MM.1S (cell line): ENCODE measurements around the gene LAGE3.

Experiments used
- DNase-seq: peaks from one replicate; pipeline ENCODE4 v3.0.0-alpha.2; 2015
- H2AFZ ChIP-seq: fragments of 300-600 bp; sonication (generic); 2 replicates; pipeline ENCODE4 v1.6.0; 2016; ENCODE audit warnings: antibody characterized with exemption, low read length
- H3F3A ChIP-seq: fragments of 300-600 bp; sonication (generic); 2 replicates; pipeline ENCODE4 v1.6.1; 2016; ENCODE audit warnings: mild to moderate bottlenecking, antibody characterized with exemption, low read length, moderate library complexity, mixed read lengths; ENCODE audit not compliant: insufficient read depth
- H3K27ac ChIP-seq: fragments of 300-600 bp; sonication (generic); 2 replicates; pipeline ENCODE4 v1.5.1; 2016; ENCODE audit warnings: mild to moderate bottlenecking, low read length
- H3K27me3 ChIP-seq: fragments of 300-600 bp; sonication (generic); replicated peaks from 2 replicates; pipeline ENCODE4 v1.6.0; 2016; ENCODE audit warnings: low read length; ENCODE audit not compliant: insufficient read depth
- H3K36me3 ChIP-seq: fragments of 300-600 bp; sonication (generic); replicated peaks from 2 replicates; pipeline ENCODE4 v1.6.1; 2016; ENCODE audit warnings: mild to moderate bottlenecking, low read length, mixed read lengths; ENCODE audit not compliant: insufficient read depth
- H3K4me1 ChIP-seq: fragments of 300-600 bp; sonication (generic); 2 replicates; pipeline ENCODE4 v1.6.1; 2016; ENCODE audit warnings: low read length, mixed read lengths
- H3K4me2 ChIP-seq: fragments of 300-600 bp; sonication (generic); 2 replicates; pipeline ENCODE4 v1.6.0; 2016; ENCODE audit warnings: low read depth, low read length
- H3K4me3 ChIP-seq: fragments of 300-600 bp; sonication (generic); 2 replicates; pipeline ENCODE4 v1.5.1; 2016; ENCODE audit warnings: low read length, mixed read lengths
- H3K79me2 ChIP-seq: fragments of 300-600 bp; sonication (generic); 2 replicates; pipeline ENCODE4 v1.6.1; 2016; ENCODE audit warnings: mixed run types, low read length, mixed read lengths
- H3K9ac ChIP-seq: fragments of 300-600 bp; sonication (generic); 2 replicates; pipeline ENCODE4 v1.6.1; 2016; ENCODE audit warnings: low read length, mixed read lengths
- H3K9me2 ChIP-seq: fragments of 300-600 bp; sonication (generic); replicated peaks from 2 replicates; pipeline ENCODE4 v1.6.1; 2016; ENCODE audit warnings: mild to moderate bottlenecking, low read length, mixed read lengths; ENCODE audit not compliant: insufficient read depth
- H3K9me3 ChIP-seq: fragments of 300-600 bp; sonication (generic); replicated peaks from 2 replicates; pipeline ENCODE4 v1.6.1; 2016; ENCODE audit warnings: mild to moderate bottlenecking, low read length, mixed read lengths; ENCODE audit not compliant: insufficient read depth
- H4K20me1 ChIP-seq: fragments of 300-600 bp; sonication (generic); 2 replicates; pipeline ENCODE4 v1.6.1; 2016; ENCODE audit warnings: mild to moderate bottlenecking, low read length, moderate library complexity, mixed read lengths; ENCODE audit not compliant: insufficient read depth
- CTCF ChIP-seq: fragments of 300-600 bp; sonication (generic); IDR thresholded peaks from 2 replicates; pipeline ENCODE4 v1.5.1; 2016; ENCODE audit warnings: antibody characterized with exemption, low read length, mixed read lengths
- EZH2 ChIP-seq: fragments of 300-600 bp; sonication (generic); optimal IDR thresholded peaks from 2 replicates; pipeline ENCODE3; 2017; ENCODE audit warnings: low read depth, mild to moderate bottlenecking, antibody characterized with exemption, low read length, mixed read lengths
- EZH2phosphoT487 ChIP-seq: fragments of 300-600 bp; sonication (generic); IDR thresholded peaks from 2 replicates; pipeline ENCODE4 v1.6.1; 2018; ENCODE audit warnings: antibody characterized with exemption, low read length

Gene LAGE3

GRCh38 chrX:154437971-154438893 is 40.8 kb downstream of the LAGE3 start:
- TF ChIP-seq EZH2phosphoT487 (no peak), EZH2 (no peak), CTCF (no peak)
- Histone ChIP-seq H3K36me3 (no peaks in the 10 kb centered on the region), H3K9me2 (no peaks in the 10 kb centered on the region), H3K27ac (no peak overlapping the region), H3K4me2 (peak overlapping the region; percentile 70), H3K79me2 (peaks cover 33% of the 10 kb centered on the region), H3K4me1 (0 out of 2 replicates have a peak, but pooled peaks cover 7% of the 10 kb centered on the region), H4K20me1 (no peaks in the 10 kb centered on the region), H3F3A (peaks cover 4% of the 10 kb centered on the region; the same call in 1 of the 2 replicates), H3K4me3 (peak overlapping the region; percentile 73), H3K27me3 (no peaks in the 10 kb centered on the region), H3K9ac (peak overlapping the region; percentile 31; the same call in 1 of the 2 replicates), H3K9me3 (no peaks in the 10 kb centered on the region), H2AFZ (no peak overlapping the region)
- no peak for DNase-seq

- Histone ChIP-seq H3F3A (no peaks in the 10 kb centered on the region), H3K4me1 (0 out of 2 replicates have a peak, but pooled peaks cover 7% of the 10 kb centered on the region), H3K4me2 (peak within 1 kb of the TSS; percentile 70), H3K9ac (peak within 1 kb of the TSS; percentile 46; the same call in 1 of the 2 replicates), H3K27ac (no peak within 1 kb of the TSS), H4K20me1 (no peaks in the 10 kb centered on the region), H3K9me3 (no peaks in the 10 kb centered on the region), H2AFZ (no peak within 1 kb of the TSS), H3K27me3 (no peaks in the 10 kb centered on the region), H3K9me2 (no peaks in the 10 kb centered on the region), H3K4me3 (peak within 1 kb of the TSS; percentile 73), H3K79me2 (peaks cover 33% of the 10 kb centered on the region), H3K36me3 (no peaks in the 10 kb centered on the region)
- DNase-seq: peak; percentile 20
- no peak for TF ChIP-seq EZH2
- TF ChIP-seq CTCF: no peak
- no peak for TF ChIP-seq EZH2phosphoT487
Observed at GRCh38 chrX:154436983-154437752, 41.9 kb downstream of the LAGE3 start, which contains the start of gene GDI1. Gene GDI1 (plus strand): TSS chrX:154437154. CDS start chrX:154437255, 101 bp downstream.

GRCh38 chrX:154436374-154436982 is 42.6 kb downstream of the LAGE3 start:
- H3K79me2 ChIP-seq: peaks cover 33% of the 10 kb centered on the region
- H3K4me1 ChIP-seq: 0 out of 2 replicates have a peak, but pooled peaks cover 7% of the 10 kb centered on the region
- H3K9me3 ChIP-seq: no peaks in the 10 kb centered on the region
- H3K27me3 ChIP-seq: no peaks in the 10 kb centered on the region
- H3K4me2 ChIP-seq: 0 out of 2 replicates have a peak overlapping the region, but pooled peaks have one; percentile 29
- H3K27ac ChIP-seq: no peak overlapping the region
- no peak for TF ChIP-seq EZH2phosphoT487
- TF ChIP-seq EZH2: no peak
- no peak for TF ChIP-seq CTCF
- H3K9ac ChIP-seq: peak overlapping the region; percentile 46; the same call in 1 of the 2 replicates
- H3F3A ChIP-seq: no peaks in the 10 kb centered on the region
- H3K36me3 ChIP-seq: no peaks in the 10 kb centered on the region
- peak; percentile 21 for DNase-seq
- no peaks in the 10 kb centered on the region for H4K20me1 ChIP-seq
- no peak overlapping the region for H2AFZ ChIP-seq
- H3K9me2 ChIP-seq: no peaks in the 10 kb centered on the region
- H3K4me3 ChIP-seq: peak overlapping the region; percentile 73; the same call in 1 of the 2 replicates
